Stimulated activated CD4-positive, alpha-beta T cell treated with anti-CD3 and anti-CD28 coated beads, Interleukin-2, amount 100 ng/mL, for 24 hours (primary cell): ENCODE data around the gene OR6B3.
A peak's percentile ranks its signal among the peaks of the same experiment; 100 is the strongest.
"Not testable (repeated sequence)": the region's sequence is repeated elsewhere in the genome, so short reads cannot be mapped to it uniquely, and the experiment has no call there.

ENCODE experiments used
- DNase-seq, 2 donors: peaks; one replicate each; pipeline ENCODE4 v3.0.0-alpha.2; 2020

OR6B3 gene

GRCh38 chr2:240053173-240054155 lies at the start of gene OR6B3:
Gene OR6B3 (minus strand): TSS chr2:240053521.
- DNase-seq: no peak

GRCh38 chr2:240098349-240098748 lies 45.0 kb upstream of the OR6B3 start:
- no peak for DNase-seq

DNA sequence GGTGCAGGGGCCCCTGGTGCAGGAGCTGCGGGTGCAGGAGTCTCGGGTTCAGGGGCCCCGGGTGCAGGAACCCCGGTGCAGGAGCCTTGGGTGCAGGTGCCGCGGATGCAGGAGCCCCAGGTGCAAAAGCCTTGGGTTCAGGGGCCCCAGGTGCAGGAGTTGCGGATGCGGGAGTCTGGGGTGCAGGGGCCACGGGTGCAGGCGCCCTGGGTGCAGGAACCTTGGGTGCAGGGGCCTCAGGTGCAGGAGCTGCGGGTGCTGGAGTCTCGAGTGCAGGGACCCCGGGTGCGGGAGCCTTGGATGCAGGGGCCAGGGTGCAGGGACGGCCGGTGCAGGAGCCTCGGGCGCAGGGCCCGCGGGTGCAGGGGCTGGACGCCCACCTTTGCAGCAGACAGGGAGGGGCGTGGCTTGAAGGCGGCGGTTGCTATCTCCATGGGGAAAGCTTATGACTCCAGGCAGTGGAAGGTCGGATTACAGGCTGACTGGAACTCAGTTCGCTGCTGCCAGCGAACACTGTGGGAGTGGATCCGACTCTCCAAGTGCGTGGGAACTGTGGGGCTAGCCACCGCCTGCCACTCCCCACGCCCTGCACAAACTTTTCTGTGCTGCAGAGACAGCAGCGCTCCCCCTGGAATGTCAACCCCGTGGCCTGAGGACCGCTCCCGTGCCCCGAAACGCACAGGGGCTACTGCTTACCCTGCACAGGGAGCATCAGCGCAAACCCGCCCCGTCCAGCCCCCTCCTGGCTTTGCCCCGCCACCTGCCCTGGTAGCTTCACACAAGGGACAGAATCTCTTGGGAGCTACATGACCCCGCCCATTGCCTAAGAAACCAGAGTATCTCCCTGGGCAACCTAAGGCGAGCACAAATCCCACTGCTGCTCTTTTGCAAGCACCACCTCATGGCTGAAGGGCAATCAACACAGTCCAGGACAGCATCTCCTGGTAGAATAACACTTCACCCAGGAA lies 42.5 kb upstream of the OR6B3 start:
- DNase-seq: no peak

DNA sequence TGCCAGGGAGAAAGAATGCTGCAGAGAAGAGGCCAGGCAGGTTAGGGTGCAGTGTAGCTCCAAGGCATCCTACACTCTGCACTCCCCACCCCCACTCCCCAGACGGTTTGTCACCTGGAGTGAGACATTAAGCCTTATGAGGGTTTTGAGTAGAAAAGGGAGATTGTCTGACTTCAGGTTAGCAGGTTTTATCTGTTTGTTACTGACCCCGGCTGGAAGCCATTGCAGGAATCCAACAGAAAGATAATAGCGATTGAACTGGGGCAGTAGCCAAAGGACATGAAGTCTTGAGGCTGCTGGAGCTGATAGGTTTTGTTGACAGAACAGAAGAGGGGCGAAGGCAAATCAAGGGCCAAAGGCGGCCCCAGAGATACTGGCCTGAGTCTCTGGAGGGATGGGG lies 36.0 kb upstream of the OR6B3 start:
- DNase-seq: no peak

DNA sequence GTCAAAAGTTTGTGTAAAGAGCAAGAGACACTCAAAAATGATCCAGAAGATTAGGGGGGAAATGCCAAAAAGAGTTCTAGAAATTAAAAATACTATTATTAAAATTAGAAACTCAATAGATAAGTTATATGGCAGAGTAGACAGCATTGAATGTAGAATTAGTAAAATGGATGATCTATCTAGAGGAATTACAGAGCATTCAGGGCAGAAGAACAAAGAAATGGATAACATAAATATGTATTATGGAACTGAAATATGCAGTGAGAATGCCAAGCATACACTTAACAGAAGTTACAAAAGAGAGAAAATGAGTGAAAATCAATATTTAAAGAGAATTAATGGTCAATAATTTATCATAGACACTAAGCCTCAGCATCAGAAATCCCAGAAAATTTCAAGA lies 33.2 kb upstream of the OR6B3 start:
- DNase-seq: no peak

- DNase-seq: no peak
Measured at GRCh38 chr2:240078631-240079030, 25.3 kb upstream of the OR6B3 start.

DNA sequence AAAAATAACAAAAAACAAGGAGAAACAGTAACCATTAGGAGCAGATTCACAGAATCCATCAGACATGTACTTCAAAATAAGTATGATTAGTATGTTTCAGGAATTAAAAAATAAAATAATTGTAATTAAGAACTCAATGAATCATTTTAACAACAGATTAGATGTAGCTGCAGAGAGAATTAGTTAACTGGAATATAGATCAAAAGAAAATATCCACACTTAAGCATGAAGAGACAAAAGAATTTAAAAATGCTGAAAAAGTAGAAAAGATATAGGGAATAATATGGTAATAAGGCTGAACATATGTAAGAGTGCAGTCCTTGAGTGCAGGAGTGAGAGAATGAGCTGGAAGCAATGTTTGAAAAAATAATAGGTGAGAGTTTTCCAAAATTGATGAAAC lies 24.1 kb upstream of the OR6B3 start:
- no peak for DNase-seq

- DNase-seq: no peak
Measured at GRCh38 chr2:240074545-240074944, 21.2 kb upstream of the OR6B3 start.

GRCh38 chr2:240070907-240071306 lies 17.6 kb upstream of the OR6B3 start:
- DNase-seq: no peak

DNA sequence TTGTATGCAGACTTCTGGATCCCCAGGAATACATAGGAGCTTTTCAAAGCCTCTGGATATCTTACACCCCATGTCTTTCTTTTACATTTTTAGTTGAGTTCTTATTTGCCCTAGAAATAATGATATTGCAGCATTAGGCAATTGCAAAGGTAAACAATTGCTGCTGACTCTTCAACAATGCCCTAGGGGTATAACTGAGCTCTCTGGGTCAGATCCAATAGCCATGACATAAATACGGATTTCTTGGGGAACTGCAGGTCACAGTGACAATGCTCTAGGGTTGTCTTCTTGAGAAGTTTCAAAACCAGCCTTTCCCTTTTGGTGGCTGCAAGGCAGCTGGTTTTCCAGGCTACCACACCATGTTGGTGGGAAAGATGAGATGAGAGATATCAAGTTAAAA lies 16.5 kb upstream of the OR6B3 start:
- DNase-seq: no peak

DNA sequence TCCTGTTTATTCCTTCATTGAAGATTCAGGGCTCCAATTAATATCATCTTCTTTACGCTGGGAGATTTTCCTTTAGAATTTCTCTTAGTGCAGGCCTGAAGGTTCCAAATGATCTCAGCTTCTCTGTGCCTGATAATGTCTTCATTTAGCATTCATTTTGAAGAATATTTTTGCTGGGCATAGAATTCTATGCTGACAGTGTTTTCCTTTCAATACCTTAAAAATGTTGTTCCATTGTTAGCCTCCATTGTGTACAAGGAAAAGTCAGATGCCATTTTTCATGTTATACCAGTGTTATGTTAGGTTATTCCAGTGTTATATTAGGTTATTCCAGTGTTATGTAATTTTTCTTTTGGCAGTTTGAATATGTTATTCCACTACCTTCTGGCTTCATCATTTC lies 14.9 kb upstream of the OR6B3 start:
- no peak for DNase-seq

DNA sequence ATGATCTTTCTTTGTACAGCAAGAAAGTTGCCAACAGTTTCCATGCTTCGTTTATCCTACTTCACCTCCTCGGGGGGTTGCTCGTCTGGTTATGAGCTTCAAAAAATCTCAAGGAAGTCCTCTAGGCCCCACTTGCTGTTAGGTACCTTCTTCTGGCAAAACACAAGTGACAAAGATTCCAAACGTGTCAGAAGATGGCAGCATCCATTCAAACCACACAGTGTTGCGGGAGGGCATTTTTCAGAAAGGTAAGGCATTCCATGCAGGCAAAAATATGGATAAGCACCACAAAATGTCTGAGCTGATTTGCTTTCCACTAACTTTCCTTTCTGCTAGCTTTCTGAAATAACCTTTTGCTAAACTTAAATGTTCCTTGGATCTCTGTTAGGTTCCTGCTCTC lies 13.2 kb upstream of the OR6B3 start:
- no peak for DNase-seq

DNA sequence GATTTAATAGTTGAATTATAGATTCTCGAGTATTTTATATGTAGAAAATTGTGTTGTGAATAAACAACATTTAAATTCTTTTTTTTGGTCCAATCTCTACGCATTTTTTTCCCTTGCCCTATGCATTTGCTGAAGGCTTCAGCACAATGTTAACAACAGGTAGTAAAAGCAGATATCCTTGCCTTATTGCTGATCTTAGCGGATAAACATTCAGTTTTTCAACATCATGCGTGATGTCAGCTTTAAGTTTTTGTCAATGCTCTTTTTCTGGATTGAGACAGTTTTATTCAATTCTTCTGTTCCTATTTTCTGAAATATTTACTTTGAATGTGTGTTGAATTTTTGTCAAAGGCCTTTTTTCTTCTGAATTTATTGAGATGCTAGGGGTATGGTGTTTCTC lies 11.6 kb upstream of the OR6B3 start:
- DNase-seq: no peak

DNA sequence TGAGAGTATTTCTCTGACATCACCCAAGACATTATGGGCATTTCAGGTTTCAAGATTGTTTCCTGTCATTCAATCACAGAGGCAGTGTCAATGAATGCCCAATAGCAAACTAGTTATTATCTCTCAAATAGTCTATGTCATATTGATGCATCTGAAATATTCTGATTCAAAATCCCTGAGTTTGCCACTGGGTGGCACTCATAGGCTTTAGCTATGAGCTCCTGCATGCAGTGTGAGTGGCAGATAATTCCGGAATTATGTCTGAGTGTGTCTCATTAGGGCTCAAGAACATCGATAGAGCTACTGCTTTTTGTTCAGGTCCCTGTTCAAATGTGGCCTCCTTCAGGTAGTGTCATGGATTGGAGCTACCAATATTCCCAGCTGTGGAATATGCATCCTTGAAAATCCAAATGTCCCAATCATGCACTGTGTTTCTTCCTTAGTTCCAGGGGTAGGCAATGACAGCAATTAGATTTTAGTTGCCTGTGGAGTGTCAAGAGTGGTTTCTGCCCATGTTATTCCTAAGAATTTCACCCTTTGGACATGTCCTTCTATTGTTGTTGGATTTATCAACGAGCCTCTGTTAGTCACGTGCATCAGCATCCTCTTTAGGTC lies 7.8 kb upstream of the OR6B3 start:
- peak; percentile 43 to 54 for DNase-seq

- no peak for DNase-seq
Measured at GRCh38 chr2:240056678-240057077, 3.4 kb upstream of the OR6B3 start.

DNA sequence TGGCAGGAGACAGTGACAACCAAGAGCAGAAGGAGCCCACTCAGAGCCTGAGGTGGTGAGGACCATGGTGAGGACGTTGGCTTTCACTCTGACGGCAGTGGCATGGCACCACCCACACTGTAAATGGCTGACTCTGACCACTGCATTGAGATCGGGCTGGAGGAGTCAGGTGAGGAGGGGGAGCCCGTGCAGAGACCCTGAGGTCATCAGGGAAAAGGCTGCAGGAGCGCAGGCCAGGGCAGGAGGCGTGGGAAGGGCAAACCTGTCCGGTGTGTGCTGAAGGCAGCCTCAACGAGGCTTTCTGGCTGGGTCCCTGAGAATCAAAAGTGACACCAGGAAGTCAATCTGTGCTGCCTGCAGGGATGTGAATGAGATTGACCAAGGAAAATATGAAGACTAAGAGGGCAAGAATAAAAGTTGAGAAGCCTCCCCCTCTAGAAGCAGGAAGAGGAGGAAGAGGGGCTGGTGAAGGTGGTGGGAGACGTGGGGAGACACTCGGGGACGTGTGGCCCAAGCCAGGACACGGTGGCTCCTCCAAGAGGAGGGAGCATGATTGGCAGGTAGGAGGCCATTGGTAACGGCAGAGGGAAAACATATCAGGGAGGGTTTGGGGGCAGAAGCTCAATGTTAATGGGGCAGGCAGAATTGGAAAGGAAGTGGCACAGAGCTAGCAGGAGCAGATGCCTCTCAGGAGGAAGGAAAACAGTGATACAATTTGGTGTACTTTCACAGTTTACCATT lies 2.0 kb upstream of the OR6B3 start:
- DNase-seq: no peak

GRCh38 chr2:240052524-240052923 lies 797 bp downstream of the OR6B3 start:
- no peak for DNase-seq

DNA sequence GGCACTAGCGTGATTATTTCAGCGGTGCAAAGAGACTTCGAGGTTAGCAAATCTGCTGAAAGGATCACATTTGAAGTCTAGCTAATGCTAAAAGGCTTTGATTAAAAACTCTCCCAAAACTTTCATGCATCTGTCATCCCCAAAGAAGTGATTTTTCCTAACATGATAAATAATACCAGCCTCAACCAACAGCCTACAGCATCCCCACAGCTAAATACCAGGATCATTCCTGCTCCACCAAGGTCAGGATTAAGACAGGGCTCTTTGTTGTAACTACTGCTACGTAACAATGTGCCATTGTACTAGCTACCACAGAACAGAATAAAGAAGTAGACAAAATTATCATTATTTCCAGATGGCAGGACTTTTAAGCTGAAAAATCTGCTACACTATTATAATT lies 1.6 kb downstream of the OR6B3 start:
- DNase-seq: no peak

DNA sequence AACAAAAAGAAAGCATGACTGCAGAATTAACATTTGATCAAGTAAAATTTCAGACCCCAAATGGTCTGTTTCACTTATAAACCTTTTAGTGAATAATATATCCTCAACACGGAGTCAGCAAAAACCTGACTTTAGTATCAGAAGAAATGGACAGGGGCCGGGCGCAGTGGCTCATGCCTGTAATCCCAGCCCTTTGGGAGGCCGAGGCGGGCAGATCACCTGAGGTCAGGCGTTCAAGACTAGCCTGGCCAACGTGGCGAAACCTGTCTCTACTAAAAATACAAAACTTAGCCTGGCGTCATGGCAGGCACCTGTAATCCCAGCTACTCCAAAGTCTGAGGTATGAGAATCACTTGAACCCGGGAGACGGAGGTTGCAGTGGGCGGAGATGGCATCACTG lies 3.0 kb downstream of the OR6B3 start:
- no peak for DNase-seq

DNA sequence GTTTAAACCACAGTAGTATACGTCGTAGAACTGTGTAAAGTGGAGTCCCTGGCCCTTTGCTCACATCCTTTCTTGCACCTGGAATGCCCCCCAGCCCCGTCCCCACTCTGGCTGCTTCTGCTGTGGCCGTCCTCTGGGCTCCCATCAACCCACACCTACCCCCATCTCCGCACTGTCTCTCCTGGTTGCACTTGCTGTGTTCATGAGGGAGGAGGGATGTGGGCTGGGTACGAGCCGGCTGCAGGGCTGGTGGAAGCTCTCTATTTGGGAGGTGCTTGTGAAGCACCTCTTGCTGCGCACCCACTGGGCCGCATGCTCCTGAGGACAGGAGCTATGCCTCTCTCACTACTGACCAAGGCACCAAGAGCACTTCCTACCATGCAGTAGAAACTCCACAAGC lies 5.1 kb downstream of the OR6B3 start:
- DNase-seq: no peak

- DNase-seq: no peak
Measured at GRCh38 chr2:240045098-240045497, 8.2 kb downstream of the OR6B3 start.

GRCh38 chr2:240044096-240044495 lies 9.2 kb downstream of the OR6B3 start:
- not testable (repeated sequence) for DNase-seq
